DOHH2 (cell line): ENCODE measurements around the gene RASSF3.

ENCODE experiments used
- EZH2phosphoT487 ChIP-seq: fragments of 200-600 bp; sonication (generic); IDR thresholded peaks from 2 replicates; pipeline ENCODE4 v1.6.1; 2017; ENCODE audit warnings: borderline replicate concordance, mild to moderate bottlenecking, antibody characterized with exemption, low read length, moderate library complexity, mixed read lengths
- TF ChIP-seq, protein P1 (sequence below): fragments of 200-600 bp; sonication (generic); IDR thresholded peaks from one replicate; pipeline ENCODE4 v1.5.1; 2014; ENCODE audit warnings: antibody characterized with exemption, mild to moderate bottlenecking, low read depth, low read length; ENCODE audit not compliant: poor library complexity, severe bottlenecking

DNA sequence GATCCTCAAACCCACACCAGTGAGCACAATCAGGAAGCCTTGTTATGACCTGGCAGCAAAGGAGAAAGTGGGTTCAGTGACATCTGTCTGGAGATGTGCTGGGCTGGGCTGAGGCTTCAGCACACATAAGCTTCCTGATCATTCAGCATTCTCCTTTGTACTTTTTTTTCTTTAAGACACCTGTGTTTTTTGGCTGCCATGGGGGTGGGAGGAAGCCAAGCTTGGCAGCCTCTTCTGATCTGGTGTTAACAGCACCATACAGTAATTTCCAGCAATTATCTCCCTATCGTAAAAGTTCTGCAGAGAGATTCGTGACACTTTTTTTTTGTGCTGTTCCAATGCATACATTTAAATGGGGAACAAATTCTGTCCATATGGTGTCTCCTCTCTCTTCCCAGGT, 38.9 kb upstream of the RASSF3 start:
- TF ChIP-seq, protein P1, sequence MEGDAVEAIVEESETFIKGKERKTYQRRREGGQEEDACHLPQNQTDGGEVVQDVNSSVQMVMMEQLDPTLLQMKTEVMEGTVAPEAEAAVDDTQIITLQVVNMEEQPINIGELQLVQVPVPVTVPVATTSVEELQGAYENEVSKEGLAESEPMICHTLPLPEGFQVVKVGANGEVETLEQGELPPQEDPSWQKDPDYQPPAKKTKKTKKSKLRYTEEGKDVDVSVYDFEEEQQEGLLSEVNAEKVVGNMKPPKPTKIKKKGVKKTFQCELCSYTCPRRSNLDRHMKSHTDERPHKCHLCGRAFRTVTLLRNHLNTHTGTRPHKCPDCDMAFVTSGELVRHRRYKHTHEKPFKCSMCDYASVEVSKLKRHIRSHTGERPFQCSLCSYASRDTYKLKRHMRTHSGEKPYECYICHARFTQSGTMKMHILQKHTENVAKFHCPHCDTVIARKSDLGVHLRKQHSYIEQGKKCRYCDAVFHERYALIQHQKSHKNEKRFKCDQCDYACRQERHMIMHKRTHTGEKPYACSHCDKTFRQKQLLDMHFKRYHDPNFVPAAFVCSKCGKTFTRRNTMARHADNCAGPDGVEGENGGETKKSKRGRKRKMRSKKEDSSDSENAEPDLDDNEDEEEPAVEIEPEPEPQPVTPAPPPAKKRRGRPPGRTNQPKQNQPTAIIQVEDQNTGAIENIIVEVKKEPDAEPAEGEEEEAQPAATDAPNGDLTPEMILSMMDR = no peak
- TF ChIP-seq EZH2phosphoT487 = no peak
